Hepatocyte (in vitro differentiated cells): Measurements from ENCODE around the gene FLACC1.

Experiments used
- CTCF ChIP-seq: fragments of 200-600 bp; sonication (generic); IDR thresholded peaks from 2 replicates; pipeline ENCODE4 v1.5.1; 2016; ENCODE audit warnings: antibody characterized with exemption, mild to moderate bottlenecking; ENCODE audit not compliant: poor library complexity
- EZH2phosphoT487 ChIP-seq: fragments of 200-600 bp; sonication (generic); IDR thresholded peaks from one replicate; pipeline ENCODE4 v1.6.1; 2018; ENCODE audit warnings: antibody characterized with exemption, mild to moderate bottlenecking, low read depth, moderate library complexity; ENCODE audit not compliant: unreplicated experiment, severe bottlenecking

- TF ChIP-seq CTCF, result no peak
- no peak for TF ChIP-seq EZH2phosphoT487
Observed at GRCh38 chr2:201350879-201351278, 6.3 kb downstream of the FLACC1 start.
